RWPE1 (cell line): ENCODE data around the gene SLC19A1.

Source experiments
- CTCF ChIA-PET: fragments of 350-600 bp; sonication (Branson Sonifier 250); formaldehyde crosslinking; extraction: SDS; loops from one replicate; lab custom pipeline; 2021; lab: Yijun Ruan, JAX
- POLR2A ChIA-PET: fragments of 400-600 bp; formaldehyde crosslinking; extraction: SDS; loops from one replicate; lab custom pipeline; 2020; ENCODE audit warnings: antibody characterized with exemption; ENCODE audit not compliant: low non-redundant PET; lab: Yijun Ruan, JAX
- DNase-seq: peaks from one replicate; pipeline ENCODE4 v3.0.0; 2012; ENCODE audit warnings: low spot score
- H3K27ac ChIP-seq: fragments of 450-650 bp; 2 replicates; pipeline ENCODE4 v1.5.1; 2017
- CTCF ChIP-seq: fragments of 450-650 bp; conservative IDR thresholded peaks from 2 replicates; pipeline ENCODE4 v1.5.1; 2017; ENCODE audit warnings: low read depth, mild to moderate bottlenecking

SLC19A1 gene

GRCh38 chr21:45573452-45574035 is 31.3 kb upstream of the SLC19A1 start:
- no peak for TF ChIP-seq CTCF
- ChIA-PET POLR2A (no interaction called here), CTCF (interaction anchor here (0.6 kb wide), 1 partner anchor 33 kb away, joined by 3 read pairs; no protein-coding TSS in a partner anchor)
- no peak overlapping the region for H3K27ac ChIP-seq
- DNase-seq: no peak

GRCh38 chr21:45572783-45573451 is 30.7 kb upstream of the SLC19A1 start:
- POLR2A ChIA-PET: no interaction called here
- no peak for TF ChIP-seq CTCF
- no peak overlapping the region for H3K27ac ChIP-seq
- CTCF ChIA-PET: interaction anchor here (0.6 kb wide), 2 partner anchors 33 to 1066 kb away, joined by 3 read pairs; no protein-coding TSS in a partner anchor
- DNase-seq: no peak

- POLR2A ChIA-PET: no interaction called here
- CTCF ChIA-PET: interaction anchor here (0.6 to 1.5 kb wide), 2 partner anchors 16 to 1065 kb away, joined by 3 to 4 read pairs; no protein-coding TSS in a partner anchor
- no peak for TF ChIP-seq CTCF
- H3K27ac ChIP-seq: no peak overlapping the region
- no peak for DNase-seq
Measured at GRCh38 chr21:45572231-45572630, 30.0 kb upstream of the SLC19A1 start.

GRCh38 chr21:45571641-45572040 is 29.4 kb upstream of the SLC19A1 start:
- CTCF ChIA-PET: interaction anchor here (1.5 kb wide), 1 partner anchor 16 kb away, joined by 4 read pairs; no protein-coding TSS in a partner anchor
- no peak for TF ChIP-seq CTCF
- POLR2A ChIA-PET: no interaction called here
- DNase-seq: no peak
- no peak overlapping the region for H3K27ac ChIP-seq

GRCh38 chr21:45570826-45571601 is 28.8 kb upstream of the SLC19A1 start:
- DNase-seq: no peak
- ChIA-PET POLR2A (no interaction called here), CTCF (interaction anchor here (0.6 to 1.5 kb wide), 2 partner anchors 10 to 15 kb away, joined by 4 to 9 read pairs; no protein-coding TSS in a partner anchor)
- no peak for TF ChIP-seq CTCF
- H3K27ac ChIP-seq: no peak overlapping the region

GRCh38 chr21:45570071-45570470 is 27.8 kb upstream of the SLC19A1 start:
- no peak overlapping the region for H3K27ac ChIP-seq
- ChIA-PET POLR2A (interaction anchor here (0.6 kb wide), 1 partner anchor 114 kb away, joined by 5 read pairs; no protein-coding TSS in a partner anchor), CTCF (interaction anchor here (0.6 to 0.7 kb wide), 3 partner anchors 8 to 167 kb away, joined by 3 to 5 read pairs (median 3); no protein-coding TSS in a partner anchor)
- no peak for DNase-seq
- no peak for TF ChIP-seq CTCF
